AG04450 (cell line): ENCODE results near the gene CCDC28A. TPM values are rescaled to one million over a fixed set of nuclear protein-coding genes. Genes with fewer than 3 reads are reported as not detected.

Experiments used
- CTCF ChIA-PET: fragments of 300-600, 350-600 bp; formaldehyde crosslinking; extraction: SDS; loops from one replicate; lab custom pipeline; 2022; ENCODE audit warnings: antibody characterized with exemption, inconsistent platforms; lab: Charles Lee
- POLR2A ChIA-PET: fragments of 350-600 bp; formaldehyde crosslinking; extraction: SDS; loops from one replicate; lab custom pipeline; 2021; ENCODE audit warnings: antibody characterized with exemption, inconsistent platforms; lab: Yijun Ruan, JAX
- DNase-seq: peaks from one replicate; pipeline ENCODE4 v3.0.0-alpha.2; 2011; ENCODE audit warnings: low read depth, low spot score
- H3K27ac ChIP-seq: one replicate; pipeline ENCODE4 v1.5.1; 2012; ENCODE audit warnings: low read depth, low read length, control low read depth
- H3K27me3 ChIP-seq: one replicate; pipeline ENCODE4 v1.6.0; 2012; ENCODE audit warnings: low read length; ENCODE audit not compliant: control insufficient read depth, insufficient read depth
- H3K4me3 ChIP-seq: 2 replicates; pipeline ENCODE4 v1.5.1; 2011; ENCODE audit warnings: mild to moderate bottlenecking, low read depth, low read length, control low read depth
- H3K9me3 ChIP-seq: 2 replicates; pipeline ENCODE4 v1.5.1; 2012; ENCODE audit warnings: low read length; ENCODE audit not compliant: control insufficient read depth, insufficient read depth
- polyA plus RNA-seq: library from polyadenylated mRNA; depleted of rRNA; stranded (reverse); fragments of >200 nt; gene quantifications from 2 replicates; pipeline ENCODE4 v1.2.3, GENCODE V29; 2011
- TF ChIP-seq, protein P1 (sequence below): IDR thresholded peaks from 2 replicates; pipeline ENCODE4 v1.5.1; 2011; ENCODE audit warnings: low read depth, low read length, control low read depth, inconsistent platforms

Gene CCDC28A
- polyA plus RNA-seq, 1 experiment: 23.8 TPM

DNA sequence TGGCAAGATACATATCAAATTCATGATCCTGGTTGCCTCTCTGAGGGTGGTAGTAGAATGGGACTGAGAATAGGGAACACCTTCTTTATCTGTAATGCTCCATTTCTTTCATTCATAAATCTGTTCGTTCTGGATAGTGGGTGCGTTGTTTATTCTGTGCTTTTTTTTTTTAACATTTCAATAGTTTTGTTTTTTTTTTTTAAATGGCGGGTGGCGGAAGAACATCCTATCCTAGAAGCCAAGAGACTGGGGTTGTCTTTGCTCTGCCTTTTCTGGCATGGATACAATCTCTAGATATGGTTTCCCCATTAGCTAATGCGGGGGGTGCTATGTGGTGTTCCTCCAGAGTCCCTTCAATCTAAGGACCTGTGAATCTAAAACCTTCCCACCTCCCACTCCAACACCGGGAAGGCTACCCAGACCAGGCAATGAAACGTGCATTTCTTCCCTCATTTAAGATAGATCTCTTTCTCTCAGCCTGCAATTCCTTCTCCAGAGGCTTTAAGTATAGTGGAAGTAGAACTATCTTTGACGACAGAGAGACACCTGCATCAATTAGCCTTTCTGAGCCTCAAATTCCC is 883 bp upstream of the CCDC28A start:
- ChIA-PET POLR2A (interaction anchor here (0.7 kb wide), 1 partner anchor 48 kb away, joined by 3 read pairs; no protein-coding TSS in a partner anchor), CTCF (interaction anchor here (0.8 to 1.5 kb wide), 3 partner anchors 178 to 592 kb away, joined by 3 to 5 read pairs (median 5); no protein-coding TSS in a partner anchor)
- Histone ChIP-seq H3K4me3 (peak overlapping the region; percentile 98), H3K27me3 (no peaks in the 10 kb centered on the region), H3K27ac (no peak overlapping the region), H3K9me3 (no peaks in the 10 kb centered on the region)
- TF ChIP-seq, protein P1, sequence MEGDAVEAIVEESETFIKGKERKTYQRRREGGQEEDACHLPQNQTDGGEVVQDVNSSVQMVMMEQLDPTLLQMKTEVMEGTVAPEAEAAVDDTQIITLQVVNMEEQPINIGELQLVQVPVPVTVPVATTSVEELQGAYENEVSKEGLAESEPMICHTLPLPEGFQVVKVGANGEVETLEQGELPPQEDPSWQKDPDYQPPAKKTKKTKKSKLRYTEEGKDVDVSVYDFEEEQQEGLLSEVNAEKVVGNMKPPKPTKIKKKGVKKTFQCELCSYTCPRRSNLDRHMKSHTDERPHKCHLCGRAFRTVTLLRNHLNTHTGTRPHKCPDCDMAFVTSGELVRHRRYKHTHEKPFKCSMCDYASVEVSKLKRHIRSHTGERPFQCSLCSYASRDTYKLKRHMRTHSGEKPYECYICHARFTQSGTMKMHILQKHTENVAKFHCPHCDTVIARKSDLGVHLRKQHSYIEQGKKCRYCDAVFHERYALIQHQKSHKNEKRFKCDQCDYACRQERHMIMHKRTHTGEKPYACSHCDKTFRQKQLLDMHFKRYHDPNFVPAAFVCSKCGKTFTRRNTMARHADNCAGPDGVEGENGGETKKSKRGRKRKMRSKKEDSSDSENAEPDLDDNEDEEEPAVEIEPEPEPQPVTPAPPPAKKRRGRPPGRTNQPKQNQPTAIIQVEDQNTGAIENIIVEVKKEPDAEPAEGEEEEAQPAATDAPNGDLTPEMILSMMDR: no peak
- no peak for DNase-seq

DNA sequence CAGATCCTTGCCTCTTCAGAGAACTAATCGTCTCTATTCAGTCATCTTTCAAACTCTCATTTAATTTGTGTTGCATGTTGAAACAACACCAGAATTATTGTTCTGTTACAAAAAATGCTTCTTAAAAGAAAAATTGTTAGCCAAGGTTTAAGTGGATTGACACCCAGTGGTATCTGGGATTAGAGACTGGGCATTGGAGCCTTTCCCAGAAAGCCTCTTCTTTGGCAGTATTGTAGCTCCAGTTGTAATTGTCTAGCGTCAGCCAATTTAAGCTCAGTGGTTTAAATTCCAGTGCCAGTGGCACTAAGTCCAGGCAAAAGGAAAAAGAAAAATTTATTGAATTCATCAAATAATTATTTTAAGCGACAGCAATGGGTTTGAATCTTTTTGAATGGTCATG is 801 bp downstream of the CCDC28A start:
- no peak for DNase-seq
- CTCF ChIA-PET: interaction anchor here (1.0 kb wide), 1 partner anchor 184 kb away, joined by 3 read pairs; no protein-coding TSS in a partner anchor
- Histone ChIP-seq H3K4me3 (peak overlapping the region; percentile 98), H3K27me3 (no peaks in the 10 kb centered on the region), H3K27ac (no peak overlapping the region), H3K9me3 (no peaks in the 10 kb centered on the region)
- POLR2A ChIA-PET: interaction anchor here (1.2 kb wide), 1 partner anchor 213 kb away, joined by 3 read pairs; no protein-coding TSS in a partner anchor
- TF ChIP-seq, protein P1: no peak

DNA sequence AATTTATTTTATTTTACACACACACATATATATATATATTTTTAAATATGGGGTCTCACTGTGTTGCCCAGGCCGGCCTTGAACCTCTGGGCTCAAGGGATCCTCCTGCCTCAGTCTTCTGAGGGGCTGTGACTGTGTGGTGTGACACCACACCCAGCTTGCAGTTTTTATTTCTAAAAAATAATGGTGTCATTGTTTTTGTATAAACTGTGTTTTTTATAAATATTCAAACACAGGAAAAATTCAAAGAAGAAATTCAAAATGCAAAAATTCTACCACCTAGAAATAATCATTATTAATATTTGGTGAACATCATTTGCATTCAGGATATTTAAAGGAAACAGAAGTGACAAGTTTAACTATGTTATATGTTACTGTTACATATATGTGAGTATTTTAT is 3.1 kb downstream of the CCDC28A start:
- H3K27ac ChIP-seq: no peak overlapping the region
- CTCF ChIA-PET: no interaction called here
- POLR2A ChIA-PET: no interaction called here
- DNase-seq: no peak
- TF ChIP-seq, protein P1: no peak
- no peak overlapping the region for H3K4me3 ChIP-seq
- H3K9me3 ChIP-seq: no peaks in the 10 kb centered on the region
- no peaks in the 10 kb centered on the region for H3K27me3 ChIP-seq

DNA sequence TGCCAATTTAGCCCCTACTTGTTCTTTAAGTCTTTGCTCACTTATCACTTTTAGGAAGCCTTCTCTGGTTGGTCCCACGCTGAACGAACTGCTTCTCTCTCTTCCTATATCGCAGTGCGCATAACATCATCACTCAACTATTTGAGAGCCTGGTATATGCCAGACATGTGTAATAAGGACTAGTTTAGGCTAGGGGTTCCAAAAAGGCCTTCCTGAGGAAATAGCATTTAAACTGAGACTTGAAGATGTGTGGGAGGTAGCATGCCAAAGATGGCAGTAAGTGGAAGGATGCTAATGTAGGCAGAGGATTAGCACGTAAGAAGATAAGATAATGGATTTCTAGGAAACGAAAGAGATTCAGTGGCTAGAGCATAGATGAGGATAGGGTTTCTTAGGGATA is 4.8 kb downstream of the CCDC28A start:
- ChIA-PET POLR2A (no interaction called here), CTCF (no interaction called here)
- no peak for DNase-seq
- H3K27ac ChIP-seq: no peak overlapping the region
- H3K9me3 ChIP-seq: no peaks in the 10 kb centered on the region
- TF ChIP-seq, protein P1: no peak
- no peak overlapping the region for H3K4me3 ChIP-seq
- H3K27me3 ChIP-seq: no peaks in the 10 kb centered on the region

DNA sequence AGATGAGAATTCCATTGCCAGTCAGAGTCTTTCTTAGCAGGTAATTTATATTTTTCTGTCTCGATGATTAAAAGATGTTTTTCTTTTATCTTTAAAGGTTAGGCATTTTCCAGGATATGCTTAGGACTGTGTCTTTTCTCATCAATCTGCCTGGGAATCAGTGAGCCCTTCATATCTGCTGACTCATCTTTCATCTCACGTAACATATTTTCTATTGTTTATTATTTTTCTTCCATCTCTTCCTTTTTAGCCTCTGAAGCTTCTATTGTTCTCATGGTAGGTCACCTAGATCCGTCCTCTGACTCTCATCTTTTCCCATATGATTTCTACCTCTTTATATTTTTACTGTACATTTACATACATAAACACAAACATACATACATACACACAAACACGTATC is 8.7 kb downstream of the CCDC28A start:
- Histone ChIP-seq H3K27me3 (no peaks in the 10 kb centered on the region), H3K9me3 (no peaks in the 10 kb centered on the region), H3K4me3 (no peak overlapping the region), H3K27ac (no peak overlapping the region)
- no peak for DNase-seq
- TF ChIP-seq, protein P1: no peak
- CTCF ChIA-PET: no interaction called here
- POLR2A ChIA-PET: no interaction called here
